ENCODE results near the gene OCRL.

DNA sequence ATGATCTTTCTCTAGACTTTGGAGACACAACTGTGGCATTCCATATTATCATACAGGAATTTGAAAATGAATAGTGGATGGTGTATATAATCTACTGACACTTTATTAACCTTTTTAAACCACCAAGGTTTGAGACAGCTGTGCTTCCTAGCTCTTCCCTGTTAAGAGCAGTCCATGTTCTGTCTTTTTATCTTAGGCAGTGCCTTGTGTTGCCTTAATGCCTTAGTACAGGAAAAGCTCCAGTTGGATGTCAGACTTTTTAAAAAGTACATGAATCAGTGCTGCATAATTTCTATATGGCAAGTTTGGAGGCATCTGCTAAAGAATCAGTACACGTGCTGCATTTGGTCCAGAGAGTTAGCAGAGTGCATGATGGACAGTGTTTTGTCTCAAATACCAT, 45.1 kb downstream of the OCRL start:
- TF ChIP-seq, protein P1, sequence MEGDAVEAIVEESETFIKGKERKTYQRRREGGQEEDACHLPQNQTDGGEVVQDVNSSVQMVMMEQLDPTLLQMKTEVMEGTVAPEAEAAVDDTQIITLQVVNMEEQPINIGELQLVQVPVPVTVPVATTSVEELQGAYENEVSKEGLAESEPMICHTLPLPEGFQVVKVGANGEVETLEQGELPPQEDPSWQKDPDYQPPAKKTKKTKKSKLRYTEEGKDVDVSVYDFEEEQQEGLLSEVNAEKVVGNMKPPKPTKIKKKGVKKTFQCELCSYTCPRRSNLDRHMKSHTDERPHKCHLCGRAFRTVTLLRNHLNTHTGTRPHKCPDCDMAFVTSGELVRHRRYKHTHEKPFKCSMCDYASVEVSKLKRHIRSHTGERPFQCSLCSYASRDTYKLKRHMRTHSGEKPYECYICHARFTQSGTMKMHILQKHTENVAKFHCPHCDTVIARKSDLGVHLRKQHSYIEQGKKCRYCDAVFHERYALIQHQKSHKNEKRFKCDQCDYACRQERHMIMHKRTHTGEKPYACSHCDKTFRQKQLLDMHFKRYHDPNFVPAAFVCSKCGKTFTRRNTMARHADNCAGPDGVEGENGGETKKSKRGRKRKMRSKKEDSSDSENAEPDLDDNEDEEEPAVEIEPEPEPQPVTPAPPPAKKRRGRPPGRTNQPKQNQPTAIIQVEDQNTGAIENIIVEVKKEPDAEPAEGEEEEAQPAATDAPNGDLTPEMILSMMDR (IDR thresholded peaks at IDR 0.05), result no peak
- TF ChIP-seq POLR2A (IDR thresholded peaks at IDR 0.05; ENCODE audit: low read depth), result no peak
- no peak for TF ChIP-seq EP300 (IDR thresholded peaks at IDR 0.05)
- no peak for TF ChIP-seq POLR2AphosphoS5 (IDR thresholded peaks at IDR 0.05)

All from esophagus muscularis mucosa (tissue), 4 donors.